Left lung (tissue), 10 donors: ENCODE results near the gene STOML1. TPM values are rescaled to one million over a fixed set of nuclear protein-coding genes. Genes with fewer than 3 reads are reported as not detected.

Source experiments
- ATAC-seq: fragments of 200-7000 bp; cut with Tn5 transposase; one replicate; pipeline ENCODE4 v1.9.1; 2020; ENCODE audit warnings: moderate library complexity
- DNase-seq, 4 donors: peaks; one replicate each; pipeline ENCODE4 v3.0.0-alpha.2; 2013 to 2020
- H3K27ac ChIP-seq, 2 donors: fragments of 200-600 bp; sonication (generic) in 1 of 2; one replicate each; pipeline versions ENCODE4 v1.5.0 to v1.8.0; 2020 to 2021
- H3K27me3 ChIP-seq, 2 donors: fragments of 200-600 bp; sonication (generic) in 1 of 2; one replicate each; pipeline versions ENCODE4 v1.5.0 to v1.8.0; 2020 to 2021
- H3K36me3 ChIP-seq, 2 donors: fragments of 200-600 bp; sonication (generic) in 1 of 2; one replicate each; pipeline versions ENCODE4 v1.5.0 to v1.8.0; 2020 to 2021
- H3K4me1 ChIP-seq, 2 donors: fragments of 200-600 bp; one replicate each; pipeline ENCODE4 v1.8.0; 2021
- H3K4me3 ChIP-seq, 2 donors: fragments of 200-600 bp; sonication (generic) in 1 of 2; one replicate each; pipeline versions ENCODE4 v1.5.0 to v1.8.0; 2020 to 2021; ENCODE audit warnings: mild to moderate bottlenecking in 1 of 2
- H3K9me3 ChIP-seq, 2 donors: fragments of 200-600 bp; sonication (generic) in 1 of 2; one replicate each; pipeline versions ENCODE4 v1.5.0 to v1.8.0; 2020 to 2021
- intact Hi-C, 2 donors: fragments of 100-400 bp; cut with DNase I; formaldehyde crosslinking; loops; one replicate each; pipeline versions ENCODE4 v1.11.2 to v1.14.2; 2022
- polyA plus RNA-seq, 6 donors: library from polyadenylated mRNA; unstranded; fragments of 120-200 nt; gene quantifications; one replicate each; pipeline ENCODE4 v1.2.1, GENCODE V29; 2013; ENCODE audit not compliant: insufficient read length in 6 of 6
- total RNA-seq, 2 donors: library from RNA; stranded (reverse); fragmentation: NEBNext Ultra II Directional; extraction: Animal tissue kit (Norgen Biotek cat#: 25700); gene quantifications; one replicate each; pipeline ENCODE4 v1.2.1, GENCODE V29; 2021
- TF ChIP-seq, protein P1 (sequence below), 2 donors: fragments of 200-600 bp; sonication (generic) in 1 of 2; IDR thresholded peaks; one replicate each; pipeline versions ENCODE4 v1.5.0 to v1.8.0; 2021; ENCODE audit warnings: antibody characterized with exemption in 2 of 2
- donor health status: DM: no; HTN: yes; CAD: no.
- donor health status: DM: no; HTN: no; CAD: no.

Gene STOML1
- total and polyA plus RNA-seq, 8 donors: 10.9 to 29.3 (median 13.7) TPM

DNA sequence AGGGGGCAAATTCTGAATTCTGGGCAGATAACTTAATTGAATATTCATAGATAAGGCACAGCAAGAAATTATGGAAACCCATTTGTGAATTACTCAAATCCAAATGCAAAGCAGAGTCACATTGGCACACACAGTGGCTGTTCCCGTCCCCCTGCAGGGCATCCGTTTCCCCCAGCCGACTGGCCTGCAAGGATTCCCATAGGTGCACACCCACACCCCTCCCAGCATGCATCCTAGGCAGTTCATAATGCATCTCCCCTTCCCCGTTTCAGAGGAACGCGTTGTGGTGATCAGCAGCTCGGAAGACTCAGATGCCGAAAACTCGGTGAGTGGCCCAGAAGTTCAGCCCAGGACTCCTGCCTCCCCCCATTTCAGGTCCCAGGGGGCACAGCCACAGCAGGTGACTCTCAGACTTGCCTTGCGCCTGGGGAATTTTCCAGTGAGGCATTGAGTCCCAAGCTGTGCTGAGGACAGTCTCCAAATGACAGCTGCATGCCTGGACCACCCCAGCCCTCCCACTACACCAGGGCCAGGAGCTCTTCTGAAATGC is 42.2 kb upstream of the STOML1 start:
- H3K27ac ChIP-seq: no peak overlapping the region
- TF ChIP-seq, protein P1, sequence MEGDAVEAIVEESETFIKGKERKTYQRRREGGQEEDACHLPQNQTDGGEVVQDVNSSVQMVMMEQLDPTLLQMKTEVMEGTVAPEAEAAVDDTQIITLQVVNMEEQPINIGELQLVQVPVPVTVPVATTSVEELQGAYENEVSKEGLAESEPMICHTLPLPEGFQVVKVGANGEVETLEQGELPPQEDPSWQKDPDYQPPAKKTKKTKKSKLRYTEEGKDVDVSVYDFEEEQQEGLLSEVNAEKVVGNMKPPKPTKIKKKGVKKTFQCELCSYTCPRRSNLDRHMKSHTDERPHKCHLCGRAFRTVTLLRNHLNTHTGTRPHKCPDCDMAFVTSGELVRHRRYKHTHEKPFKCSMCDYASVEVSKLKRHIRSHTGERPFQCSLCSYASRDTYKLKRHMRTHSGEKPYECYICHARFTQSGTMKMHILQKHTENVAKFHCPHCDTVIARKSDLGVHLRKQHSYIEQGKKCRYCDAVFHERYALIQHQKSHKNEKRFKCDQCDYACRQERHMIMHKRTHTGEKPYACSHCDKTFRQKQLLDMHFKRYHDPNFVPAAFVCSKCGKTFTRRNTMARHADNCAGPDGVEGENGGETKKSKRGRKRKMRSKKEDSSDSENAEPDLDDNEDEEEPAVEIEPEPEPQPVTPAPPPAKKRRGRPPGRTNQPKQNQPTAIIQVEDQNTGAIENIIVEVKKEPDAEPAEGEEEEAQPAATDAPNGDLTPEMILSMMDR (IDR thresholded peaks at IDR 0.05): no peak
- H3K36me3 ChIP-seq: peaks cover 0 to 93% of the 10 kb centered on the region in 2 donors
- no peaks in the 10 kb centered on the region for H3K27me3 ChIP-seq
- H3K9me3 ChIP-seq: no peaks in the 10 kb centered on the region
- no peak overlapping the region for H3K4me3 ChIP-seq
- no peak for DNase-seq
- ATAC-seq: no peak
- peaks cover 5 to 18% of the 10 kb centered on the region in 2 donors for H3K4me1 ChIP-seq
- intact Hi-C loops: no loop called here

DNA sequence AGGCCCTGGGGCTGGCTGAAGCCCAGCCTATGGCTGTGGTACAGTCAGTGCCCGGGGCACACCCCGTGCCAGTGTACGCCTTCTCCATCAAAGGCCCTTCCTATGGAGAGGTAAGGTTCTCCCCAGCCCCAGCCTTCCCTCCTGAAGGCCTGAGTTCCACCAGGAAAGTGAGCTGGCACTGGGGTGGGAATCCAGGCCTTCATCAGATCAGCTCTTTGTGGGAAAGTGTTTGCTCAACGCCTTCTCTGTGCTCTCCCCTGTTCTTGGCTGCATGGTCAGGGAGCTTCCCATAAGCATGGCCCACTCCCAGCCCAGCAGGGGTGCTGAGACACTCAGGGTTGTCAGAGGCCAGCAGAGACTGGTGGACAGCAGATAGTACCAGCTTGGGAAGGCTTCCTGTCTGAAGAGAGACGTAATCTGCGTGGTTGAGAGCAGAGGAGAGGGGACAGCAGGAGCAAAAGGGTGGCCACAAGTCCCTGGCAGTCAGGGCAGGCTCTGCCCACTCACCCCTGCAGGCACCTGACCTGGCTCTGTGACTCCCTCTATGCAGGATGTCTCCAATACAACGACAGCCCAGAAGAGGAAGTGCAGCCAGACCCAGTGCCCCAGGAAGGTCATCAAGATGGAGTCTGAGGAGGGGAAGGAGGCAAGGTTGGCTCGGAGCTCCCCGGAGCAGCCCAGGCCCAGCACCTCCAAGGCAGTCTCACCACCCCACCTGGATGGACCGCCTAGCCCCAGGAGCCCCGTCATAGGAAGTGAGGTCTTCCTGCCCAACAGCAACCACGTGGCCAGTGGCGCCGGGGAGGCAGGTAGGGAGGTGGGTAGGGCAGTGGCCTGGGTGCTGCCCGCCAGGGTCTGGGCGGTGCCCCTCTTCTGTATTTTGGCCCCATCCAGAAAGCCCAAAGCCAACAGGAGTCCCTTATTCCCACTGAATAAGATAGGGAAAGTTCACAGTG is 40.8 kb upstream of the STOML1 start:
- TF ChIP-seq, protein P1 (IDR thresholded peaks at IDR 0.05): no peak
- Histone ChIP-seq H3K27me3 (no peaks in the 10 kb centered on the region), H3K36me3 (peaks cover 0 to 94% of the 10 kb centered on the region in 2 donors), H3K27ac (peak overlapping the region in 1 of 2 donors; percentile 25), H3K9me3 (no peaks in the 10 kb centered on the region), H3K4me3 (no peak overlapping the region), H3K4me1 (peaks cover 0 to 18% of the 10 kb centered on the region in 2 donors)
- ATAC-seq (no peak), DNase-seq (no peak)
- intact Hi-C loops: no loop called here

DNA sequence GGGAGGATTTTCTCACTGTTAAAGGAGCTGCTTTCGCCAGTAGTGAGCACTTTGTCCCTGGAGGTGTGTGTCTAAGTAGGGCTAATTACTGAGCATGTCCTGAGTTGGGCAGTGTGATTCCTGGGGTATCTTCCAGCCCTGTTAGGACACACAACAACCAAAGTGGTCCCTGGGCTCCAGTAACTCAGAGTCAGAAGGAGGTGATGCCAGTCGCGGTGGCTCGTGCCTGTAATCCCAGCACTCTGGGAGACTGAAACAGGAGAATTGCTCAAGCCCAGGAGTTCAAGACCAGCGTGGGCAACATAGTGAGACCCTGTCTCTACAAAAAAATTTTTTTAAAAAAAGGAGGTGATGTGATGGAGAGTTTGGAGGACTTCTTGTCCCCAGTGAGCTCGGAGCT is 40.0 kb upstream of the STOML1 start:
- intact Hi-C loops: no loop called here
- TF ChIP-seq, protein P1 (IDR thresholded peaks at IDR 0.05): no peak
- DNase-seq: peak in 1 of 4 donors; percentile 10
- peaks cover 0 to 24% of the 10 kb centered on the region in 2 donors for H3K4me1 ChIP-seq
- H3K27me3 ChIP-seq: no peaks in the 10 kb centered on the region
- peaks cover 0 to 94% of the 10 kb centered on the region in 2 donors for H3K36me3 ChIP-seq
- peak overlapping the region in 1 of 2 donors; percentile 25 for H3K27ac ChIP-seq
- no peaks in the 10 kb centered on the region for H3K9me3 ChIP-seq
- ATAC-seq: no peak
- H3K4me3 ChIP-seq: no peak overlapping the region

DNA sequence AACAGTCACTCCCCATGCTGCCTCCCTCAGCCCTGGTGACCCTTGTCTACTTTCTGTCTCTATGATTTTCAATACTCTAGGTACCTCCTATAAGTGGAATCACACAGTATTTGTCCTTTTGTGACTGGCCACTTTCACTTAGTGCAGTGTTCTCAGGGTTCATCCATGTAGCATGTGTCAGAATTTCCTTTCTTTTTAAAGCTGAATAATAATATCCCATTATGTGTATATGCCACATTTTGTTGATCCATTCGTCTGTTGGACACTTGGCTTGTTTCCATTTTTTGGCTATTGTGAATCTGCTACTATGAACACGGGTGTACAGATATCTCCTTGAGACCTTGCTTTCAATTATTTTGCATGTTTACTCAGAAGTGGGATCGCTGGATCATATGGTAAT is 36.6 kb upstream of the STOML1 start:
- H3K36me3 ChIP-seq: peaks cover 0 to 94% of the 10 kb centered on the region in 2 donors
- H3K4me1 ChIP-seq: peaks cover 0 to 38% of the 10 kb centered on the region in 2 donors
- no peak overlapping the region for H3K4me3 ChIP-seq
- TF ChIP-seq, protein P1 (IDR thresholded peaks at IDR 0.05): no peak
- no peak for DNase-seq
- no peak for ATAC-seq
- intact Hi-C loops: no loop called here
- H3K27me3 ChIP-seq: no peaks in the 10 kb centered on the region
- no peaks in the 10 kb centered on the region for H3K9me3 ChIP-seq
- H3K27ac ChIP-seq: no peak overlapping the region

DNA sequence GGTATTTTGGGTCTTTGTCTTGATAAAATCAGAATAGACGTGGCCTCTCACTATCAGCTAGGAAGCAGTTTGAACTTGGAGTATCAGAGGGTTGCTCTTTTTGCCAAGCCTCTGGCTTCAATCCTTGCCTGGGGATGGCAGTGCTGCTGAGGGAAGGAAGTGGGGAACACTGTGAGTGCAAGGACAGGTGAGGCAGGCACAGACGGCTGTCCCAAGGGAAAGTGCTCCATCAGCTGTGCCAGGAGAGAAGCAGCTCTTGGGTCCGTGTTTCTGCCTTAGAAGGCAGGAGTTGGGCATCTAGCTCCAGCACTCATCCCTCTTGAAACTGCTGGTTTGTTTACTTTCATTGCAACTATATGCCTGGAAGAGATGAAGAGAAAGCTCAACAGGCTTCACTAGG is 35.6 kb upstream of the STOML1 start:
- peaks cover 0 to 94% of the 10 kb centered on the region in 2 donors for H3K36me3 ChIP-seq
- intact Hi-C loops: no loop called here
- H3K27me3 ChIP-seq: no peaks in the 10 kb centered on the region
- no peak overlapping the region for H3K27ac ChIP-seq
- H3K9me3 ChIP-seq: no peaks in the 10 kb centered on the region
- TF ChIP-seq, protein P1 (IDR thresholded peaks at IDR 0.05): no peak
- no peak overlapping the region for H3K4me3 ChIP-seq
- peaks cover 0 to 39% of the 10 kb centered on the region in 2 donors for H3K4me1 ChIP-seq
- ATAC-seq (peak; percentile 64), DNase-seq (peak in 1 of 4 donors; percentile 30)
